ENCODE data around the gene CCDC102A. TPM values are rescaled to one million over a fixed set of nuclear protein-coding genes. Genes with fewer than 3 reads are reported as not detected.
A peak's percentile ranks its signal among the peaks of the same experiment; 100 is the strongest.

The CCDC102A gene
- total and polyA plus RNA-seq, 9 of the 15 experiments (the other 6 are each of a cell fraction or from before 2014, with no cell fraction given), result 0.03 to 4.9 (median 1.4) TPM

- TF ChIP-seq ARID4B (CRISPR knock-in tag; IDR thresholded peaks at IDR 0.05) (no peak), ETV6 (IDR thresholded peaks at IDR 0.05; ENCODE audit: borderline replicate concordance in 1 of 2, low read depth in 2 of 2, low read length in 1 of 2) (peak; percentile 61 to 87; a peak in 3 of 4 replicates), ETV6 (CRISPR knock-in tag; IDR thresholded peaks at IDR 0.05; ENCODE audit: borderline replicate concordance) (no peak), SMARCA4 (IDR thresholded peaks at IDR 0.05) (peak; percentile 43; the same call in 1 of the 2 replicates), EGR1 (conservative IDR thresholded peaks at IDR 0.05) (no peak), CEBPG (CRISPR knock-in tag; IDR thresholded peaks at IDR 0.05) (no peak), CEBPG (tag; conservative IDR thresholded peaks at IDR 0.05 in 1 of 2, IDR thresholded peaks at IDR 0.05 in 1 of 2) (no peak), HMGN3 (IDR thresholded peaks at IDR 0.05; ENCODE audit: borderline replicate concordance, extremely low read depth, insufficient read length, low read depth, low read length) (no peak), RB1 (IDR thresholded peaks at IDR 0.05; ENCODE audit: low read depth) (no peak), FOXK2 (conservative IDR thresholded peaks at IDR 0.05 in 1 of 2, IDR thresholded peaks at IDR 0.05 in 1 of 2; ENCODE audit: low read depth in 2 of 2) (no peak), MTA3 (IDR thresholded peaks at IDR 0.05; ENCODE audit: borderline replicate concordance) (peak; percentile 43; the same call in 1 of the 2 replicates), CBX2 (IDR thresholded peaks at IDR 0.05; ENCODE audit: insufficient read depth, low read length, poor library complexity, severe bottlenecking) (no peak), PATZ1 (CRISPR knock-in tag; IDR thresholded peaks at IDR 0.05; ENCODE audit: borderline replicate concordance) (no peak), RNF2 (IDR thresholded peaks at IDR 0.05) (peak; percentile 83; the same call in 1 of the 2 replicates), ZC3H11A (IDR thresholded peaks at IDR 0.05; ENCODE audit: low read depth, low read length) (no peak), ZNF696 (CRISPR knock-in tag; conservative IDR thresholded peaks at IDR 0.05) (no peak), HES1 (IDR thresholded peaks at IDR 0.05; ENCODE audit: low read depth) (peak; percentile 86), HDAC1 (IDR thresholded peaks at IDR 0.05) (peak in 1 of 2 experiments; percentile 64; a peak in 2 of 4 replicates), ZNF408 (CRISPR knock-in tag; IDR thresholded peaks at IDR 0.05; ENCODE audit: low read depth) (no peak), SMARCE1 (IDR thresholded peaks at IDR 0.05) (peak; percentile 84; the same call in 1 of the 2 replicates), ZBTB43 (CRISPR knock-in tag; IDR thresholded peaks at IDR 0.05) (0 out of 2 replicates have a peak, but pooled peaks have one; percentile 36)
Observed at GRCh38 chr16:57544124-57544653, 7.8 kb upstream of the CCDC102A start (continued).

Data from K562 (cell line).